ENCODE data around the gene AQP2.
A peak's percentile ranks its signal among the peaks of the same experiment; 100 is the strongest.

The AQP2 gene

DNA sequence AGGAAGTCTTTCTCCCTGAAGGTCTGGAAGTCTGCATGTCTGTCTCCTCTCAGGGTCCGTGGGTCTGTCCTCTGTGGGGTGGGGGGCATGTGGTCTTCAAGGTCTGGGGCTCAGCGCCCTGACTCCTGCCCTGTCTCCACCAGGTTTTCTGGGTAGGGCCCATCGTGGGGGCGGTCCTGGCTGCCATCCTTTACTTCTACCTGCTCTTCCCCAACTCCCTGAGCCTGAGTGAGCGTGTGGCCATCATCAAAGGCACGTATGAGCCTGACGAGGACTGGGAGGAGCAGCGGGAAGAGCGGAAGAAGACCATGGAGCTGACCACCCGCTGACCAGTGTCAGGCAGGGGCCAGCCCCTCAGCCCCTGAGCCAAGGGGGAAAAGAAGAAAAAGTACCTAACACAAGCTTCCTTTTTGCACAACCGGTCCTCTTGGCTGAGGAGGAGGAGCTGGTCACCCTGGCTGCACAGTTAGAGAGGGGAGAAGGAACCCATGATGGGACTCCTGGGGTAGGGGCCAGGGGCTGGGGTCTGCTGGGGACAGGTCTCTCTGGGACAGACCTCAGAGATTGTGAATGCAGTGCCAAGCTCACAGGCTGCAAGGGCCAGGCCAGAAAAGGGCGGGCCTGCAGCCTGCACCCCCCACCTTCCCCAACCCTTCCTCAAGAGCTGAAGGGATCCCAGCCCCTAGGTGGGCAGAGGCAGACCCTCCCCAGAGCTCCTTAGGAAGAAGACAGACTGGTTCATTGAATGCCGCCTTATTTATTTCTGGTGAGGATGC lies 14.5 kb downstream of the AQP2 start:
- TF ChIP-seq, protein P1, sequence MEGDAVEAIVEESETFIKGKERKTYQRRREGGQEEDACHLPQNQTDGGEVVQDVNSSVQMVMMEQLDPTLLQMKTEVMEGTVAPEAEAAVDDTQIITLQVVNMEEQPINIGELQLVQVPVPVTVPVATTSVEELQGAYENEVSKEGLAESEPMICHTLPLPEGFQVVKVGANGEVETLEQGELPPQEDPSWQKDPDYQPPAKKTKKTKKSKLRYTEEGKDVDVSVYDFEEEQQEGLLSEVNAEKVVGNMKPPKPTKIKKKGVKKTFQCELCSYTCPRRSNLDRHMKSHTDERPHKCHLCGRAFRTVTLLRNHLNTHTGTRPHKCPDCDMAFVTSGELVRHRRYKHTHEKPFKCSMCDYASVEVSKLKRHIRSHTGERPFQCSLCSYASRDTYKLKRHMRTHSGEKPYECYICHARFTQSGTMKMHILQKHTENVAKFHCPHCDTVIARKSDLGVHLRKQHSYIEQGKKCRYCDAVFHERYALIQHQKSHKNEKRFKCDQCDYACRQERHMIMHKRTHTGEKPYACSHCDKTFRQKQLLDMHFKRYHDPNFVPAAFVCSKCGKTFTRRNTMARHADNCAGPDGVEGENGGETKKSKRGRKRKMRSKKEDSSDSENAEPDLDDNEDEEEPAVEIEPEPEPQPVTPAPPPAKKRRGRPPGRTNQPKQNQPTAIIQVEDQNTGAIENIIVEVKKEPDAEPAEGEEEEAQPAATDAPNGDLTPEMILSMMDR (IDR thresholded peaks at IDR 0.05; ENCODE audit: extremely low read depth, missing control alignments) = no peak
- DNase-seq (ENCODE audit: low spot score) = no peak

DNA sequence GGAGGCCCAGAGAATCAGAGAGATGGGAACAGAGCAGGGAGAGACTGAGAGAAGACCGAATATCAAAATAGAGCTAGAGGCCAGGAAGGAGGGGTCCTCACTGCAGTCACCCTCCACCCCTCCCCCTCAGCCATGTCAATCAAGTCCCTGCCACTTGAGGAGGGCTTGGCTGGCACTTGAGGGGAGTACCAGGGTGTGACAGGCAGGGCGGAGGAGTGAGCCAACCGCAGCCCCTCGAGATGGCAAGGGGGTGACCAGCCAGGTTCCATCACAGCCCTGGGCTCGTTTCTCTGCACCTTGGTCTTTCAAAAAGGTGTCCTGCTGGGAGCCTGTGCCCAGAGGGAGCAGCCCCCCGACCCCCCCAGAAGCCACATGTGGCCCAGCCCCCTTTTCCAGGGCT lies 15.3 kb downstream of the AQP2 start:
- TF ChIP-seq, protein P1 (IDR thresholded peaks at IDR 0.05; ENCODE audit: extremely low read depth, missing control alignments) = no peak
- DNase-seq (ENCODE audit: low spot score) = no peak

- TF ChIP-seq, protein P1 (IDR thresholded peaks at IDR 0.05; ENCODE audit: extremely low read depth, missing control alignments) = no peak
- no peak for DNase-seq (ENCODE audit: low spot score)
These were observed 16.0 kb downstream of the AQP2 start for GRCh38 chr12:49966511-49967041.

- peak; percentile 90 for DNase-seq (ENCODE audit: low spot score)
- TF ChIP-seq, protein P1 (IDR thresholded peaks at IDR 0.05; ENCODE audit: extremely low read depth, missing control alignments) = peak; percentile 98
These were observed 16.7 kb downstream of the AQP2 start for GRCh38 chr12:49967042-49967776.

DNA sequence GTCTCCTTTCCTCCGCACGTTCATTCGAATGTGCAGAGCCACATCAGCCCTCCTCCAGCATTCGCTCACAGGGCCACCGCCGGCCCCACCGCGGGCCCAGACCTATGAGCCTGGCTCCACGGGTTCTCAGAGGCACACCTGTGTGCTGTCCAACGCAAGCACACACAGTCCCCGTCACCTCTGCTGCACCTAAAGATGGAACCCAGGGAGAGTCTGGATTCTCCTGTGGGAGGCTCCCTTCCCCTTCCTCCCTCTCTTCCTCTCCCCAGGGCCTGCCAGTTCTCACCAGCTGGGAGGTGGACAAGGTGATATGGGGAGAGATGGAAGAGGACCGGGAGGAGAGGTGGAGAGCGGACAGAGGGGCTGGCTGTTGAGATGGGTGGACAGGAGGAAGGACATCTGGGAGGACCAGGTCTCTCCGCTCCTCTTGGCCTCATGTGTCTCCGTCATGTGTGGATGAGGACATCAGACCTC lies 17.3 kb downstream of the AQP2 start:
- TF ChIP-seq, protein P1 (IDR thresholded peaks at IDR 0.05; ENCODE audit: extremely low read depth, missing control alignments) = no peak
- DNase-seq (ENCODE audit: low spot score) = no peak

DNA sequence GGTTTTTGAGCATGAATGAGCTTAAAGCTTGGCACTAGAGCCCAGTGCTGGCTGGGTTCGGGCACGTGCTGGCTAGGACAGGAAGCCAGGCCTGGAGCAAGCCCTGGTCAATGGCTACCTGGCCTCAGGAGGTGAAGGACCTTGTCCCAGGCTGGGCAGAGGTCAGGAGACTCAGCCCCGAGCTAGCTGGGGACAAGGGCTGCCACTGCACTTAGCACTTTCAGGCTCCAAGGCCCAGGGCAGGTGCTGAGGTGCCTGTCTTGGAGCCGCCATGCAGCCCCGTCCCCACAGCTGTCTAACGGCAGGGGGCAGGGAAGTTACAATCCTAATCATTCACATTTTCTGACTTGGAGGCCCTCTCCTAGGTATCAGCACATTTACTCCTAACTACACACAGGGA lies 17.9 kb downstream of the AQP2 start:
- no peak for DNase-seq (ENCODE audit: low spot score)
- TF ChIP-seq, protein P1 (IDR thresholded peaks at IDR 0.05; ENCODE audit: extremely low read depth, missing control alignments) = no peak

DNA sequence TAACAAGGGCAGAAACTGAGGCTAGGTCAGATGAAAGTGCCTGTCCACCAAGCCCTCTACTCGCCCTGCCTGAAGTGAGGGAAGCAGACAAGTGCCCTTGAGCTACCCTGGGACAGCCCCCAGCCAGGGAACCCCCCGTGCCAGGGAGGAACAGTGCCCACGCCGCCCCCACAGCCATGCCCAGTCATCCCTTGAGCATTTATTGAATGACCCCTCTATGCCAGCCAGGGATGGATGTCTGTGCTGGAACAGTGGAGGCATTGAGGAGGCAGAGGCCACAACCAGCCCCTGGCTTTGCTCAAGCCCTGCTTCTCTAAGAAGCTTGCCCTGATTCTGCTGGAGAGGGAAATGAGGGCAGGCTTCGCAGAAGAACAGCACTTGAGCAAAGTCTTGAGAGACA lies 18.5 kb downstream of the AQP2 start:
- DNase-seq (ENCODE audit: low spot score) = no peak
- TF ChIP-seq, protein P1 (IDR thresholded peaks at IDR 0.05; ENCODE audit: extremely low read depth, missing control alignments) = no peak

All from GM20000 (cell line).